Peyer's patch (tissue), 4 donors: ENCODE measurements around the gene OR2T11. TPM values are rescaled to one million over a fixed set of nuclear protein-coding genes. Genes with fewer than 3 reads are reported as not detected.
"Not testable (repeated sequence)": the region's sequence is repeated elsewhere in the genome, so short reads cannot be mapped to it uniquely, and the experiment has no call there.

Experiments
- DNase-seq, 3 donors: peaks; one replicate each; pipeline ENCODE4 v3.0.0-alpha.2; 2017 to 2019
- H3K27ac ChIP-seq, 4 donors: fragments of 200-600 bp; sonication (generic); one replicate each; pipeline ENCODE4 v1.5.1; 2016 to 2019
- H3K27me3 ChIP-seq, 2 donors: fragments of 200-600 bp; sonication (generic); one replicate each; pipeline ENCODE4 v1.5.1; 2019
- H3K36me3 ChIP-seq, 3 donors: fragments of 200-600 bp; sonication (generic); one replicate each; pipeline ENCODE4 v1.5.1; 2016 to 2019
- H3K4me1 ChIP-seq, 4 donors: fragments of 200-600 bp; sonication (generic); one replicate each; pipeline ENCODE4 v1.5.1; 2016 to 2019
- H3K4me3 ChIP-seq, 4 donors: fragments of 200-600 bp; sonication (generic); 1 replicate in 3 of 4; 2 replicates in 1 of 4; pipeline ENCODE4 v1.5.1; 2016 to 2019; ENCODE audit warnings: mild to moderate bottlenecking in 1 of 4
- H3K9me3 ChIP-seq, 4 donors: fragments of 200-600 bp; sonication (generic); one replicate each; pipeline ENCODE4 v1.5.1; 2016 to 2019; ENCODE audit warnings: mild to moderate bottlenecking in 1 of 4
- POLR2A ChIP-seq, 2 donors: fragments of 450-650 bp; IDR thresholded peaks; one replicate each; pipeline ENCODE4 v1.5.1; 2017; ENCODE audit warnings: antibody characterized with exemption in 2 of 2, mild to moderate bottlenecking in 2 of 2, moderate library complexity in 2 of 2
- small RNA-seq, 2 donors: library from RNA; depleted of rRNA; stranded (forward); fragments of <200 nt; gene quantifications; one replicate each; pipeline ENCODE3, GENCODE V24; 2016
- total RNA-seq, 4 donors: library from RNA; depleted of rRNA; stranded (reverse); fragments of >200 nt; gene quantifications; one replicate each; pipeline ENCODE4 v1.1.0, GENCODE V29; 2016
- TF ChIP-seq, protein P1 (sequence below), 6 experiments: fragments of 450-650 bp in 4 of 6; fragments of 200-600 bp in 2 of 6; sonication (generic) in 1 of 6; IDR thresholded peaks; one replicate each; pipeline ENCODE4 v1.5.1; 2017 to 2019; ENCODE audit warnings: antibody characterized with exemption in 6 of 6, mild to moderate bottlenecking in 3 of 6, moderate library complexity in 1 of 6

Gene OR2T11
- total RNA-seq, 4 donors from 2014 or later: not detected

- TF ChIP-seq, protein P1, sequence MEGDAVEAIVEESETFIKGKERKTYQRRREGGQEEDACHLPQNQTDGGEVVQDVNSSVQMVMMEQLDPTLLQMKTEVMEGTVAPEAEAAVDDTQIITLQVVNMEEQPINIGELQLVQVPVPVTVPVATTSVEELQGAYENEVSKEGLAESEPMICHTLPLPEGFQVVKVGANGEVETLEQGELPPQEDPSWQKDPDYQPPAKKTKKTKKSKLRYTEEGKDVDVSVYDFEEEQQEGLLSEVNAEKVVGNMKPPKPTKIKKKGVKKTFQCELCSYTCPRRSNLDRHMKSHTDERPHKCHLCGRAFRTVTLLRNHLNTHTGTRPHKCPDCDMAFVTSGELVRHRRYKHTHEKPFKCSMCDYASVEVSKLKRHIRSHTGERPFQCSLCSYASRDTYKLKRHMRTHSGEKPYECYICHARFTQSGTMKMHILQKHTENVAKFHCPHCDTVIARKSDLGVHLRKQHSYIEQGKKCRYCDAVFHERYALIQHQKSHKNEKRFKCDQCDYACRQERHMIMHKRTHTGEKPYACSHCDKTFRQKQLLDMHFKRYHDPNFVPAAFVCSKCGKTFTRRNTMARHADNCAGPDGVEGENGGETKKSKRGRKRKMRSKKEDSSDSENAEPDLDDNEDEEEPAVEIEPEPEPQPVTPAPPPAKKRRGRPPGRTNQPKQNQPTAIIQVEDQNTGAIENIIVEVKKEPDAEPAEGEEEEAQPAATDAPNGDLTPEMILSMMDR (IDR thresholded peaks at IDR 0.05): no peak
- TF ChIP-seq POLR2A (IDR thresholded peaks at IDR 0.05): no peak
- no peak overlapping the region for H3K4me3 ChIP-seq
- H3K27me3 ChIP-seq: no peaks in the 10 kb centered on the region
- H3K9me3 ChIP-seq: no peaks in the 10 kb centered on the region
- H3K4me1 ChIP-seq: no peaks in the 10 kb centered on the region
- no peak overlapping the region for H3K27ac ChIP-seq
- no peak for DNase-seq
- no peaks in the 10 kb centered on the region for H3K36me3 ChIP-seq
Measured at GRCh38 chr1:248590055-248590454, 44.8 kb downstream of the OR2T11 start.

- H3K27me3 ChIP-seq: no peaks in the 10 kb centered on the region
- TF ChIP-seq, protein P1 (IDR thresholded peaks at IDR 0.05): no peak
- TF ChIP-seq POLR2A (IDR thresholded peaks at IDR 0.05): no peak
- DNase-seq: no peak
- H3K27ac ChIP-seq: no peak overlapping the region
- no peak overlapping the region for H3K4me3 ChIP-seq
- H3K9me3 ChIP-seq: no peaks in the 10 kb centered on the region
- no peaks in the 10 kb centered on the region for H3K36me3 ChIP-seq
- no peaks in the 10 kb centered on the region for H3K4me1 ChIP-seq
Measured at GRCh38 chr1:248589334-248589733, 45.6 kb downstream of the OR2T11 start.

- no peak overlapping the region for H3K4me3 ChIP-seq
- TF ChIP-seq, protein P1 (IDR thresholded peaks at IDR 0.05): no peak
- TF ChIP-seq POLR2A (IDR thresholded peaks at IDR 0.05): no peak
- no peak for DNase-seq
- H3K27me3 ChIP-seq: no peaks in the 10 kb centered on the region
- no peaks in the 10 kb centered on the region for H3K36me3 ChIP-seq
- no peaks in the 10 kb centered on the region for H3K9me3 ChIP-seq
- no peaks in the 10 kb centered on the region for H3K4me1 ChIP-seq
- no peak overlapping the region for H3K27ac ChIP-seq
Measured at GRCh38 chr1:248585266-248585665, 49.6 kb downstream of the OR2T11 start.

DNA sequence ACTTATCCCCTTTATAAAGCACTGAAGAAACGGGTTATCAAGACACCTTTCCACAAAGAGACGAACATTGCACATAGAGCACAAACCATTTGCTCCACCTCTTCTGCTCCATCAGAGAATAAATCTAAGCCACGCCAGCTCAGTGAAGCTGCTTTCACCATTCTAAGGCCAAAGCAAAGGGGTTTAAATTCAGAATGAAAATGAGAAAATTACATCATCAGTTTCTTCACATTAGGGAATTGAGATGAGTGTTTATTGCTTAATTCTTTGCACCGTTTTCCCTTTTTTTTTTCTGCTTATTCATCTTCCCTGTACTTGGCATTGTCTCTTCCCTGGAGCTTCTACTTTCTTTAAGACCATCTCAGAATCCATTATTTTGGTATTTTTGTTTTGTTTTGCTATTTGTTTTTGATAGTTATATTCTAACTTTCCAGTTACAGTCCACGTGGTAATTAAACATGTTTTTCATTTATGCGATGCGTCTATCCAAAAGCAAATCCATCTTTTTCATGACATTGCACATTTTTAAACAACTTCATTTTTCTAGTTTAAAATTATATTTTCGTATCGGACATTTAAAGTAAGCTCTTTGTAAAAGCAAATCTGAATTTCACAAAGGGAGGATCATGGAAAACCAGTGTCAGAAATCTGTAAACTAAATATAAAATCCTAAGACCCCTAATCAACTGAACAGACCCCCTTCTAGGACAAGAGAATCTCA, 58.5 kb downstream of the OR2T11 start:
- no peaks in the 10 kb centered on the region for H3K27me3 ChIP-seq
- H3K27ac ChIP-seq: no peak overlapping the region
- no peaks in the 10 kb centered on the region for H3K9me3 ChIP-seq
- TF ChIP-seq, protein P1 (IDR thresholded peaks at IDR 0.05): no peak
- TF ChIP-seq POLR2A (IDR thresholded peaks at IDR 0.05): no peak
- H3K4me3 ChIP-seq: no peak overlapping the region
- H3K4me1 ChIP-seq: no peaks in the 10 kb centered on the region
- DNase-seq: no peak
- H3K36me3 ChIP-seq: no peaks in the 10 kb centered on the region

DNA sequence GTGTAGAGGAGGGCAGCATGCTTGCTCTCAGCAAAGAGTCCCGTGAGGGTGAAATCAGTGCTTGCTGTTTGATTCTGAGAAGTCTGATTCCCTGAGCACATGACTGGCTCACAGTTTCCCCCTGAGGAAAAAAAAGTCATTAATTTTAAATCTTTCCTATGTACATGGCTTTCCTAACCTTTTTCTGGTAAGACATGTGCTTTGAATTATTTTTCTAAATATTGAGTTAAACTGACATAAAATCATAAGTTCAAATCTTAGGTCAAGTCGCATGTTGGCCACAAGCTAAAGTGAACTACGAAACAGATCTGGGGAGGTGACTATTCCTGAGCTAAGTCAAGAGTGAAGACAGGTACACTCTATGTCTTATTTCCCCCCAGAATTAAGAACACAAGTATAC, 60.2 kb downstream of the OR2T11 start, which contains the start of gene OR2T34:
Gene OR2T34 (minus strand): TSS at position 101 of the 400 bp plus-strand sequence. CDS start 0 bp downstream, at position 101.
- not testable (repeated sequence) for H3K36me3 ChIP-seq, H3K4me3 ChIP-seq, DNase-seq, H3K27ac ChIP-seq, H3K4me1 ChIP-seq, H3K9me3 ChIP-seq, H3K27me3 ChIP-seq

DNA sequence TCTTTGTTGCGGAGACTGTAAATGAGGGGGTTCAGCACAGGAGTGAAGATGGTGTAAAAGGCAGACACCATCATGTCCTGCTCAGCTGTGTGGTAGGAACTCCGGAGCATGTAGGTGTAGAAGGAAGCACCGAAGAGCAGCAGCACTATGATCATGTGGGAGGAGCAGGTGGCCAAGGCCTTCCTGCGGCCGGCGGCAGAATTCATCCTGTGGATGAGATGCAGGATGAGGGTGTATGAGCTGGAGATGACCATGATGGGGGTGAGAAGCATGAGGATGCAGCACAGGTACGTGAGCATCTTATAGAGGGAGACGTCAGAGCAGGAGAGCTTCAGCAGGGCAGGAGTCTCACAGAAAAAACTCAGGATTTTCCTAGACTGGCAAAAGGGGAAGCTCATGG, 61.0 kb downstream of the OR2T11 start:
- H3K9me3 ChIP-seq, DNase-seq, H3K27ac ChIP-seq, H3K27me3 ChIP-seq, H3K4me3 ChIP-seq, H3K36me3 ChIP-seq, H3K4me1 ChIP-seq: not testable (repeated sequence)

Small RNA genes within 50 kb of the gene (small RNA-seq; reads per million reads assigned to genes)
- gene RF00019: 0 reads per million in 2 donors

Other genes starting within 250 kb of the OR2T11 start
- not detected for gene OR2T1, start 232.0 kb downstream of the OR2T11 start, total RNA-seq
- not detected for gene OR2T2, start 189.5 kb downstream of the OR2T11 start, total RNA-seq
- not detected for gene OR2T3, start 161.7 kb downstream of the OR2T11 start, total RNA-seq
- not detected for gene OR2T5, start 146.5 kb downstream of the OR2T11 start, total RNA-seq
- gene OR2G6, start 127.0 kb downstream of the OR2T11 start, total RNA-seq: not detected
- gene OR2T29, start 72.3 kb downstream of the OR2T11 start, total RNA-seq: not detected
- gene OR2T34, start 60.3 kb downstream of the OR2T11 start, total RNA-seq: not detected
- not detected for gene OR2T10, start 37.4 kb downstream of the OR2T11 start, total RNA-seq
- gene OR2T35, start 10.2 kb upstream of the OR2T11 start, total RNA-seq: not detected
- gene OR2T27, start 20.4 kb upstream of the OR2T11 start, total RNA-seq: not detected
- not detected for gene OR14I1, start 67.7 kb upstream of the OR2T11 start, total RNA-seq
- 10 to 100 TPM in 3 of 4 donors, not detected in 1; 28.5 to 53.8 (median 34.7) TPM for gene LYPD8, start 120.7 kb upstream of the OR2T11 start, total RNA-seq
- 10 to 100 TPM; 19.0 to 60.6 (median 51.5) TPM for gene SH3BP5L, start 190.8 kb upstream of the OR2T11 start, total RNA-seq
- 10 to 100 TPM; 48.4 to 64.4 (median 60.5) TPM for gene ZNF672, start 203.1 kb upstream of the OR2T11 start, total RNA-seq
- gene ZNF692, start 224.0 kb upstream of the OR2T11 start, total RNA-seq: 100 to 1,000 TPM in 2 of 4 donors, 10 to 100 TPM in 2; 46.2 to 128 (median 104) TPM